ENCODE measurements around the gene RANBP1. TPM values are rescaled to one million over a fixed set of nuclear protein-coding genes. Genes with fewer than 3 reads are reported as not detected.

Gene RANBP1
- total and polyA plus RNA-seq, 9 donors, result 106 to 129 (median 116) TPM

- Histone ChIP-seq H3K36me3 (ENCODE audit: control insufficient read depth, insufficient read depth, low read length) (peaks cover 86% of the 10 kb centered on the region), H3K27ac (ENCODE audit: low read length) (no peak overlapping the region), H3K4me3 (ENCODE audit: low read length) (no peak overlapping the region), H3K9me3 (replicated peaks; ENCODE audit: control insufficient read depth, low read depth, low read length) (no peaks in the 10 kb centered on the region), H3K4me1 (ENCODE audit: control insufficient read depth, insufficient read depth, low read length) (peaks cover 29% of the 10 kb centered on the region), H3K27me3 (ENCODE audit: control insufficient read depth, insufficient read depth, low read length) (no peaks in the 10 kb centered on the region)
- no peak for DNase-seq
- WGBS (ENCODE audit: insufficient coverage), result 93% methylated on average over 6 of the region's 7 CpGs
Measured at GRCh38 chr22:20107471-20107901, 8.4 kb upstream of the RANBP1 start.

- H3K27ac ChIP-seq (ENCODE audit: low read length), result no peak overlapping the region
- no peaks in the 10 kb centered on the region for H3K9me3 ChIP-seq (replicated peaks; ENCODE audit: control insufficient read depth, low read depth, low read length)
- H3K27me3 ChIP-seq (ENCODE audit: control insufficient read depth, insufficient read depth, low read length), result no peaks in the 10 kb centered on the region
- peaks cover 91% of the 10 kb centered on the region for H3K36me3 ChIP-seq (ENCODE audit: control insufficient read depth, insufficient read depth, low read length)
- H3K4me1 ChIP-seq (ENCODE audit: control insufficient read depth, insufficient read depth, low read length), result peaks cover 29% of the 10 kb centered on the region
- WGBS (ENCODE audit: insufficient coverage), result 65% methylated on average over 8 of the region's 13 CpGs
- DNase-seq, result no peak
- no peak overlapping the region for H3K4me3 ChIP-seq (ENCODE audit: low read length)
Measured at GRCh38 chr22:20107951-20108756, 7.8 kb upstream of the RANBP1 start.

GRCh38 chr22:20108757-20109230 lies 7.1 kb upstream of the RANBP1 start:
- no peak for DNase-seq
- 85% methylated on average over 11 of the region's 12 CpGs for WGBS (ENCODE audit: insufficient coverage)
- Histone ChIP-seq H3K27ac (ENCODE audit: low read length) (no peak overlapping the region), H3K36me3 (ENCODE audit: control insufficient read depth, insufficient read depth, low read length) (peaks cover 95% of the 10 kb centered on the region), H3K4me3 (ENCODE audit: low read length) (no peak overlapping the region), H3K4me1 (ENCODE audit: control insufficient read depth, insufficient read depth, low read length) (peaks cover 29% of the 10 kb centered on the region), H3K27me3 (ENCODE audit: control insufficient read depth, insufficient read depth, low read length) (no peaks in the 10 kb centered on the region), H3K9me3 (replicated peaks; ENCODE audit: control insufficient read depth, low read depth, low read length) (no peaks in the 10 kb centered on the region)

GRCh38 chr22:20109411-20110358 lies 6.2 kb upstream of the RANBP1 start:
- H3K36me3 ChIP-seq (ENCODE audit: control insufficient read depth, insufficient read depth, low read length), result peaks cover 98% of the 10 kb centered on the region
- H3K27ac ChIP-seq (ENCODE audit: low read length), result no peak overlapping the region
- no peak overlapping the region for H3K4me3 ChIP-seq (ENCODE audit: low read length)
- H3K9me3 ChIP-seq (replicated peaks; ENCODE audit: control insufficient read depth, low read depth, low read length), result no peaks in the 10 kb centered on the region
- 81% methylated on average over 23 of the region's 23 CpGs for WGBS (ENCODE audit: insufficient coverage)
- no peak for DNase-seq
- peaks cover 32% of the 10 kb centered on the region for H3K4me1 ChIP-seq (ENCODE audit: control insufficient read depth, insufficient read depth, low read length)
- H3K27me3 ChIP-seq (ENCODE audit: control insufficient read depth, insufficient read depth, low read length), result no peaks in the 10 kb centered on the region

GRCh38 chr22:20110359-20110985 lies 5.4 kb upstream of the RANBP1 start:
- Histone ChIP-seq H3K4me1 (ENCODE audit: control insufficient read depth, insufficient read depth, low read length) (peaks cover 40% of the 10 kb centered on the region), H3K4me3 (ENCODE audit: low read length) (no peak overlapping the region), H3K27ac (ENCODE audit: low read length) (no peak overlapping the region), H3K9me3 (replicated peaks; ENCODE audit: control insufficient read depth, low read depth, low read length) (no peaks in the 10 kb centered on the region), H3K36me3 (ENCODE audit: control insufficient read depth, insufficient read depth, low read length) (peaks cover 98% of the 10 kb centered on the region), H3K27me3 (ENCODE audit: control insufficient read depth, insufficient read depth, low read length) (no peaks in the 10 kb centered on the region)
- no peak for DNase-seq
- WGBS (ENCODE audit: insufficient coverage), result 77% methylated on average over 5 of the region's 9 CpGs

GRCh38 chr22:20111045-20111688 lies 4.7 kb upstream of the RANBP1 start:
- no peak overlapping the region for H3K27ac ChIP-seq (ENCODE audit: low read length)
- no peaks in the 10 kb centered on the region for H3K9me3 ChIP-seq (replicated peaks; ENCODE audit: control insufficient read depth, low read depth, low read length)
- H3K27me3 ChIP-seq (ENCODE audit: control insufficient read depth, insufficient read depth, low read length), result no peaks in the 10 kb centered on the region
- 60% methylated on average over 10 of the region's 14 CpGs for WGBS (ENCODE audit: insufficient coverage)
- H3K4me1 ChIP-seq (ENCODE audit: control insufficient read depth, insufficient read depth, low read length), result peaks cover 40% of the 10 kb centered on the region
- DNase-seq, result no peak
- H3K4me3 ChIP-seq (ENCODE audit: low read length), result no peak overlapping the region
- peaks cover 94% of the 10 kb centered on the region for H3K36me3 ChIP-seq (ENCODE audit: control insufficient read depth, insufficient read depth, low read length)

GRCh38 chr22:20111689-20112622 lies 3.9 kb upstream of the RANBP1 start:
- H3K4me1 ChIP-seq (ENCODE audit: control insufficient read depth, insufficient read depth, low read length), result peaks cover 38% of the 10 kb centered on the region
- no peaks in the 10 kb centered on the region for H3K9me3 ChIP-seq (replicated peaks; ENCODE audit: control insufficient read depth, low read depth, low read length)
- peak; percentile 29 for DNase-seq
- 72% methylated on average over 4 of the region's 7 CpGs for WGBS (ENCODE audit: insufficient coverage)
- H3K27ac ChIP-seq (ENCODE audit: low read length), result peak overlapping the region; percentile 20
- H3K27me3 ChIP-seq (ENCODE audit: control insufficient read depth, insufficient read depth, low read length), result no peaks in the 10 kb centered on the region
- peaks cover 87% of the 10 kb centered on the region for H3K36me3 ChIP-seq (ENCODE audit: control insufficient read depth, insufficient read depth, low read length)
- no peak overlapping the region for H3K4me3 ChIP-seq (ENCODE audit: low read length)

GRCh38 chr22:20112623-20113511 lies 3.0 kb upstream of the RANBP1 start:
- peaks cover 77% of the 10 kb centered on the region for H3K36me3 ChIP-seq (ENCODE audit: control insufficient read depth, insufficient read depth, low read length)
- 85% methylated on average over 15 of the region's 26 CpGs for WGBS (ENCODE audit: insufficient coverage)
- peaks cover 36% of the 10 kb centered on the region for H3K4me1 ChIP-seq (ENCODE audit: control insufficient read depth, insufficient read depth, low read length)
- H3K4me3 ChIP-seq (ENCODE audit: low read length), result no peak overlapping the region
- DNase-seq, result no peak
- H3K27ac ChIP-seq (ENCODE audit: low read length), result no peak overlapping the region
- no peaks in the 10 kb centered on the region for H3K9me3 ChIP-seq (replicated peaks; ENCODE audit: control insufficient read depth, low read depth, low read length)
- H3K27me3 ChIP-seq (ENCODE audit: control insufficient read depth, insufficient read depth, low read length), result no peaks in the 10 kb centered on the region

Data from muscle of leg (tissue), 11 donors.